ENCODE results near the gene DHDDS.

DHDDS gene

GRCh38 chr1:26418865-26419349 is 13.2 kb upstream of the DHDDS start:
- DNase-seq = no peak

DNA sequence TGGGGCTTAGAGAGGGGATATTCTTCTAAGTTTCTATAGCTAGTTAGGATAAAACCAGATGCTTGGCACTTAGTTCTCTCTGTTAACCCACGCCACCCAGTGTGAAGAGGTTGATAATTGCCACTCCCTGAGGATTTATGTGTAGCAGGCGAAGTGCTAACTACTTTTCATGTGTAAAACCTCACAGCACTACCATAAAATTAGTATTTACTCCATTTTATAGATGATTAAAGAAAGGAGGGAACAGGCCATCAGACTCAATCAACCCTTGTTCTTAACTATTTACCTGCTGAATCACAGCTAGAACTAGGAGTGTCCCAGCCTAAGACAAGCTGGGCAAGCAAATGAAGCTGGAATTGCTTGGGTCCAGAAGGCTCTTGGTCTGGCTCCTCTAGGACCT is 12.6 kb upstream of the DHDDS start:
- DNase-seq = no peak

GRCh38 chr1:26429721-26430120 is 2.4 kb upstream of the DHDDS start:
- DNase-seq = no peak

- no peak for DNase-seq
Measured at GRCh38 chr1:26432793-26433192, 672 bp downstream of the DHDDS start.

GRCh38 chr1:26434161-26434752 is 2.1 kb downstream of the DHDDS start:
- no peak for DNase-seq

DNA sequence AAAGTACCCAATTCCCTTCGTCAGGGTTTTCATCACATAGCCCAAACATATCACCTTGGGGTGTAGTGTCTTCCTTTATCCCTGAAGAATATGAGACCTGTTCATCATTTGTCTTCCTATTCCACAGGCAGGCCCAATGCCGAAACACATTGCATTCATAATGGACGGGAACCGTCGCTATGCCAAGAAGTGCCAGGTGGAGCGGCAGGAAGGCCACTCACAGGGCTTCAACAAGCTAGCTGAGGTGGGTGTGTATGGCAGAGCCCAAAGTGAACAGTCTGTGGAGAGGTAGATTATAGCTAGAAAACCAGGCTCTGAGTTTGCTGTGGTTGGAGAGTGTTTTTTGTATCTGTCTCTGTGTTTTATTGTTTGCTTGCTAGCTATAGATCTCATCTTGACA is 5.9 kb downstream of the DHDDS start:
- DNase-seq = no peak

GRCh38 chr1:26440259-26440658 is 8.1 kb downstream of the DHDDS start:
- no peak for DNase-seq

DNA sequence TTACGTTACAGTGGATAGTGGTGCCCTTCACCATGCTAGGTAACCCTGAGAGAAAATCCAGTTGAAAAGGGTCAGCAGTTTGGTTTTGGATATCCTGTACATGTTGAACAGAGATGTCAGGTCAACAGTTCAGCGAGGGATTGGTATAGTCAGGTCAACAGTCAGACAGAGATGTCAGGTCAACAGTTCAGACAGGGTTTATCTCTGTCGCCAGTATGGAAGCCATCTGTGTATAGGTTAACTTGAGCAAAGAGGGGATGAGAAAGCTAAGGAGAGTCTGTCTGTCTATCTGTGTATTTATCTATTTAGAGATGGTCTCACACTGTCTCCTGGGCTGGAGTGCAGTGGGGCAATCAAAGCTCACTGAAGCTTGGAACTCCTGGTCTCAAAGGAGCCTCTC is 17.7 kb downstream of the DHDDS start:
- DNase-seq = no peak

GRCh38 chr1:26450908-26451307 is 18.8 kb downstream of the DHDDS start:
- no peak for DNase-seq

DNA sequence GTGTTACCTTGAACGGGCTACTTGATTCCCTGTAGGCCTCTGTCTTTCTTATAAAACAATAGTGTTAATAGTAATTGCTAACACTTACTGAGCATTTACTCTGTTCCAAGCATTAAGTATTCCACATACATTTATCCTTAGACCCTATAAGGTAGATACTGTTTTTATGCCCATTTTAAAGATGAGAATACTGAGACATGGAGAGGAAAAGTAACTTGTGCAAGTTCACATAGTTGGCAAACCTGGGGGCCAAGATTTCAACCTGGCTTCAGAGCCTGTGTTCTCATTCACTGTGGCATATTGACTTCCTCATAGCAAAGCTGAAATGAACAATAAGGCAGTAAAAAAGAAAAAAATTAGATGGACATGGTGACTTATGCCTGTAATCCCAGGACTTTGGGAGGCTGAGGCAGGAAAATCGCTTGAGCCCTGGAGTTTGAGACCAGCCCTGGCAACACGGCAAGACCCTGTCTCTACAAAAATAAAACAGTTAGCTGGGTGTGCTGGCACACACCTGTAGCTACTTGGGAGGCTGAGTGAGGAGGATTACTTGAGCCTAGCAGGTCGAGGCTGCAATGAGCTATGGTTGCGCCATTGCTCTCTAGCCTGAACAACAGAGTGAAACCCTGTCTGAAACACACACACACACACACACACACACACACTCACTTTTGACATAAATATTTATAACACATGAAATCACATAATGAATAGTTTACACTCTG is 20.5 kb downstream of the DHDDS start:
- no peak for DNase-seq

DNA sequence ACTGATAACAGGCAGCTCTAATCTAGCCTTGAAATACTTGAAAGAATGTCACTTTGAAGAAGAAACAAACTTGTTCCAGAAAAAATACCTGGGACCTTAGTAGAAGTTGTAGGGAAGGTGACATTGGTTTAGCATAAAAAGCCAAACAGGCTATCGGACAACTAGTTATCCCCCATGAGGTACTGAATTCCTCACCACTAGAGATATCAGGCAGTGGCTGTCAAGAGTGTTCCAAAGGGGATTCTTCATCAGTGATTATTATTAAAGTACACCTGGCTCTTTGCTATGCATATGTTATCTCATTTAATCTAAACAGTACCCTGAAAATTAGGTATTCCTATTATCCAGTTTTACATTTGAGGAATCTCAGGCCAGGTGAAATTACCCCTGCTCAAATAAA is 27.0 kb downstream of the DHDDS start:
- no peak for DNase-seq

DNA sequence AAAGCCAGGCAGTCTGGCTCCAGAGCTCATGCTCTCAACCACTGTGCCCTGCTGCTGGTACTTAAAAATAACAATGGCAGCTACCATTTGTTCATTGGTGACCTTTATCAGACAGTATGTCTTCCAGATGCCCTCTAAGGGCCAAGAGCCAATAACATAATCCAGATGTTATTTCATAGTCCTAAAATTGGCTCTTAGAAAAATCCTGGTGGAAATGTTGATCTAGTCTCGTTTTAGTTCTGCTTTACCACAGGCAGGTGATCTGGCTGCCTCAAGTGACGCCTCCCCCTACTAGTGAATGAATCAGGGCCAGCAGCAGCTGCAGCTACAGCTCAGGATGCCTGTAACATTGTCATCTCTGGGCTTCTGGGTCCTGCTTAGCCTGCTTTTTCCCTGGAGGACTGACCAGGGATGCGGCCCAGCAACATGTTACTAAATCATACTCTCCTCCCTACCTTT is 27.5 kb downstream of the DHDDS start:
- no peak for DNase-seq

GRCh38 chr1:26468911-26469310 is 36.8 kb downstream of the DHDDS start:
- no peak for DNase-seq

DNA sequence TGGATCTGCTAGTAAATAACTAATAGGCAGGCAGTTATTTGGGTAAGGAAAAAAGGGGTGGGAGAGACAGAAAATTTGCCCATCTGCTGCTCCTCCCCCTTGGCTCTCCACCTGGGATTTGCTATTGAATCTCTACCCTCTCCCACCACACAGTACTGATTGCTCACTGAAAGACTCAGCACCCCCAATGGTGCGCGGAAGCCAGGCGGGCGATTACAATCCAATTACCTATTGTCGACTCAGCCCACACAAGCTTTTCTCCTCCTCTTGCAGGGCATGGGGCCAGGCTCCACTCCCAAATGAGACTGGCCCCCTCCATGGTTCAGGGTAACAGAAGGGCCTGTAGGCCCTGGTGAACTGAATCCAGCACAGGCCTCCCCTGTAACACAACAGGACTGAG is 37.4 kb downstream of the DHDDS start:
- DNase-seq = no peak

DNA sequence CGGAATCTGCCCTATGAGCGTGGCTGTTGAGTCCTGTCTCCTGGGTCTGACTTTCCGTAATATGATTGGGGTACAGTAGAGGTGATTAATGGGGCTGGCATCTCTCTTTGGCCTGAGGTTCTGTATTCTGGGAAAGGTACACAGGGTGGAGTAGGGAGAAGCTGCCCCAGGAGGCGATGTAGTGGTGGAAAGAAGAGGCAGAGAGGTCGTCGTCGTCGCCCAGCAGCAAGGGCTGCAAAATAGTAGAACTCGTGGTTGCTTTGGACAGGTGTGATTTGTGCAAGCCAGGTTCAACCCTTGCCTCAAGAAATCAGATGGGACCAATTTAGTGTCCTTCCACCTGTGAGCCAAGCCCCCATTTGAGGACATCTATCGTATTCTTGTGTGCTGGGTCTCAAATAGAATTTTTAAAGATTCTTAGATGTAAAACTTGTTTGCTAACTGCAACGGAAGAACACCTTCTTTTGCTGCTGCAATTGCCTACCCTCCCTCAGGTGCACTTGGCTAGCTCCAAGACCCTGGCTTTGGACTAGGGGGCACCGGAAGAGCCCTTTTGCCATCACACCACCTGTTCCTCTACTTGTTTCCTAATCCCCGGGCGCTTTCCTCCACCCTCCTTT is 38.9 kb downstream of the DHDDS start:
- DNase-seq = no peak

GRCh38 chr1:26471498-26472319 is 39.6 kb downstream of the DHDDS start:
- peak; percentile 34 for DNase-seq

GRCh38 chr1:26472320-26472900 is 40.3 kb downstream of the DHDDS start, which contains the start of gene HMGN2:
TSS of gene HMGN2 (plus strand) at chr1:26472440. CDS start at chr1:26472613, 173 bp downstream.
- DNase-seq = peak; percentile 90

DNA sequence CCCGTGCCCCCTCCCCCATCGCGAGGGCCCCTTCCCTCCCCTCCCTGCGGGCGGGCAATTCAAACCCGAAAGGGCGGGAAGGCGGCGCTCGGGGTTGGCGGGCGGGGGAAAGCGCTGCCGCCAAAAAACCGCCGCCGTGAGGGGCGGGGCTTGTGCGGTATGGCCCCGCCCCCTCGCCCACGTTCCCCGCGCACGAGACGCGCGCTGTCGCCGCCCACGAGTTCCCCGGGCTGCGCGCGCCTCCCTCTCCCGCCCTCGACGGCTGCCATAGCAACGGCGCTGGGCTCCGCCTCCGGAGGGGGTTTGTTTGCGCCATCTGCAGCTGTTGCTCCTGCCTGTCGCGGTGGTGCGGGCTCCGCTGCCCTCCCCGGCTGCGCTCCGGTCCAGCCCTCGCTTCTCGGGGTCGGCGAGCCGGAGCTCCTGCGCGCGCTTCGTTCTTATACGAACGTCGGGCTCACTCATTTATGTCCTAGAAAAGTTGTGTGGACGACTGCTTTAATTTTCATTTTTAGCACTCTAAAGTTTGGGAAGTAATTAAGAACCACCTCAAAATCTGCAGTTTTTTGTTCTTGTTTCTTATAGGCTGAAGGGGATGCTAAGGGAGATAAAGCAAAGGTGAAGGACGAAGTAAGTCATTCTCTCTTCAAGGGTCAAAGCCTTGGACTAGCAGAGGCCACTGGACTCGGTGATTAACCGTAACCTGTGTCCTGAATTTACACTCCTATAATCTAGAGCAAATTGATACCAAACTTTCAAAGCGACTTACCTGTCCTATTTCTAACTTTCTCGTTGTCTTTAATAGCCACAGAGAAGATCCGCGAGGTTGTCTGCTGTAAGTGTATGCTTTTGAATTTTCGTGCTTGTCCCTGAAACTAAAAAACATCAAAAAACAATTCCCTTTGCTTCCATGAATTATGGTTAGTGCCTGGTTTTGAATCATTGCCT is 41.1 kb downstream of the DHDDS start:
- DNase-seq = peak; percentile 96

DNA sequence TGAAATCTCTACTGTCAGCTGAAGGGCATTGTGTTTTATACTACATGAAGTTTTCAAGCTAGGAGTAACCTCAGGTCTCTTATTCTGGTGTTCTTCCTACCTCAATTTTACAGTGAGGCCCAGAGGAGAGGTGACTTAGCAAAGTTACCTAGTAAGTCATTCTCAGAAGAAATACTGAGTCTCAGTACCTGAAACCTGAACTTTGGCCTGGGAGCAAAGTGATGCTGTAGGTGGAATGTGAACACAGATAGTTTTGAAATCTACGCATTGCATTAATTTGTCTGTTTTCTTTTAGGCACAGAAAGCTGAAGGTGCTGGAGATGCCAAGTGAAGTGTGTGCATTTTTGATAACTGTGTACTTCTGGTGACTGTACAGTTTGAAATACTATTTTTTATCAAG is 42.7 kb downstream of the DHDDS start:
- DNase-seq = no peak

DNA sequence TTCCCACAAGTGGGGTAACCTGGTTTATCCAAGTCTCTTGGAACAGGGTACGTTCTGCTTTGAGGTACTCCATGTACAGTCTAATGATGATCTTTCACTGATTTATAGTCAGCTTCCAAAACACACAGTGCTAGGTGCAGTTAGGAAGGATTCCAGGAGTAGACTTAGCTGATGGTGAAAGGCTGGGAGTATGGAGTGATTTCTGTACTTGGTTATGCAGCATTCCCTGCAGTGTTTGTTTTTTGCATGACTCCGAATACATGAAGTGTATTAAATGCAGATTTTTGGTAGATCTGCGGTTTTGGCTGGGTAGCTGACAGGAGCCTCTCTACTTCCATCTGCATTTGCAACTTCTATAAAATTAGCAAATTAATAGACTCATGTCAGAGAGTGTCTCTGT is 43.9 kb downstream of the DHDDS start:
- no peak for DNase-seq

GRCh38 chr1:26476958-26477357 is 44.8 kb downstream of the DHDDS start:
- DNase-seq = no peak
